HAP-1 (cell line): Measurements from ENCODE around the gene RBL2.
"Not testable (repeated sequence)": the region's sequence is repeated elsewhere in the genome, so short reads cannot be mapped to it uniquely, and the experiment has no call there.

Experiments used
- DNase-seq, 2 experiments: peaks; one replicate each; pipeline ENCODE4 v3.0.0-alpha.2; 2016 to 2020; ENCODE audit warnings: low spot score in 2 of 2
- H3K27me3 ChIP-seq: fragments of 250-450 bp; sonication (Bioruptor Pico); 2 replicates; pipeline ENCODE4 v1.5.1; 2020; ENCODE audit warnings: low read depth, mild to moderate bottlenecking, moderate library complexity
- H3K36me3 ChIP-seq: fragments of 250-450 bp; sonication (Bioruptor Pico); replicated peaks from 2 replicates; pipeline ENCODE4 v1.5.1; 2020; ENCODE audit warnings: mild to moderate bottlenecking
- H3K4me1 ChIP-seq: fragments of 250-450 bp; sonication (Bioruptor Pico); 2 replicates; pipeline ENCODE4 v1.5.1; 2020; ENCODE audit warnings: mild to moderate bottlenecking
- H3K4me3 ChIP-seq: fragments of 250-450 bp; sonication (Bioruptor Pico); 2 replicates; pipeline ENCODE4 v1.5.1; 2020; ENCODE audit warnings: mild to moderate bottlenecking, moderate library complexity
- H3K9me3 ChIP-seq: fragments of 250-450 bp; sonication (Bioruptor Pico); 2 replicates; pipeline ENCODE4 v1.5.1; 2020; ENCODE audit warnings: mild to moderate bottlenecking, moderate library complexity
- in situ Hi-C: fragments of 300-500 bp; cut with MboI; formaldehyde crosslinking; loops from 3 replicates; pipeline ENCODE4 v1.14.3; 2020; ENCODE audit warnings: low sequenced_read_pairs, inconsistent platforms, mixed read lengths

Gene RBL2

DNA sequence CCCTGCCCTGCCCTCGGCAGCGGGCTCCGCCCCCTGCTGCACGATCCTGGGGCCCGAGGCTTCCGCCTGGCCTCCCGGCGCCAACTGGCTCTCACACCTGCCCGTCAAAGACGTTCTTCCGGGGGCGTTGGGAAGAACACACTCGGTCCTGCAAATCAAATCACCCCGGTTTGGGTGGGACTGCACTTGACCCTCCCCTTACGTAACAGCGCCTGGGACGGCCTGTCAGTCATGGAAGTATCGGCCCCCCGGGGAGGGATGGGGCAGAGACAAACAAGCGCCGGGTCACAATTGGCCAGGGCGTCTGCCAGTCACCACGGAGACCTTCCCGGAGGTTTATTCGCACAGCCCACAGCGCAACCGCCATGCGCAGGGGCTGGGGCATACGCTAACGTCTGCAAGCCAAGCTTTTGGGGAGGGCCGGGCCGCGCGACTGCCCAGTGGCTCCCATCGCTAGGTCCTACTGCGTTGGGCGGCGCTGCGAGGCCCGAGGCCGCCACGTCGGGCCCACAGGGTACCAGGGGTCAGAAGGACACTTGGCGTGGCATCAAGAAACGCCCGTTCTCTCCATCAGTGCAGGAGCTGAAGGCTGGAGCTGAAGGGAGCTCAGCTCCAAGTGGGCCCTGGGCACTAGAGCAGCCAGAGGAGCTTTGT, 69.1 kb downstream of the RBL2 start:
- H3K36me3 ChIP-seq, result no peaks in the 10 kb centered on the region
- H3K27me3 ChIP-seq, result no peaks in the 10 kb centered on the region
- peak; percentile 99 to 100 for DNase-seq
- H3K9me3 ChIP-seq, result no peaks in the 10 kb centered on the region
- H3K4me1 ChIP-seq, result peaks cover 13% of the 10 kb centered on the region
- peak overlapping the region; percentile 80 for H3K4me3 ChIP-seq
- in situ Hi-C loops, result no loop called here

DNA sequence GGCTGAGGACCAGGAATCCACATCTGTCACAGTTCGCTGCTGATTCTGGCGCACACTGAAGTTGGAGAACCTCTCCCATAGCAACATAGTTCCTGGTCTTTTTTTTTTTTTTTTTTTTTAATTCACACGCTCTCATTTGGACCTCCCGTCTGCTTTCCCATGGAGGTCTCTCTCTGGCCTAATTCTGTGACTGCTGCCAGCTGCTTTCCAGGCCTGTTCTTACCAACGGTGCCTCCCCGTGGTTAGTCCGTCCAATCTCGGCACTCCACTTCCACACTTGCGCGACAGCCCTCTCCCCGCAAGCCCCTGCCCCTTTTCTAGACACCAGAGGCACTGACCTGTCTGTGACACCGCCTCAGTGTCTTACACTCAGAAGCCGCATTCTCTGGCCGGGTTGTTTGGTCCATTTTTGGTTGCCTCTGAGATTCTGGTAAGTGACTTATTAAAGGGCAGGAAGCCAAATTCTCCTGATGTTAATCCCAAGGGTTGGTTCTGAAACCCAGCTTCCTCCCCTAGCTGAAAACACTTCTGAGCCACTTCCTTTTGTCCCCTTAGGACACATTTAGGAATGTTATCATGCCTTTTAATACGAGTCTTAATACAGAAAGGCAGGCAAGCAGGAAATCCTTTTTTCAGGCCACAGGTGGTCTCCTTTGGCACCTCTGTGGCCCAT, 69.9 kb downstream of the RBL2 start:
- peak in 1 of 2 experiments; percentile 23 for DNase-seq
- H3K9me3 ChIP-seq, result no peaks in the 10 kb centered on the region
- no peaks in the 10 kb centered on the region for H3K27me3 ChIP-seq
- in situ Hi-C loops, result no loop called here
- peak overlapping the region; percentile 14 for H3K4me3 ChIP-seq
- H3K4me1 ChIP-seq, result peaks cover 13% of the 10 kb centered on the region
- no peaks in the 10 kb centered on the region for H3K36me3 ChIP-seq

DNA sequence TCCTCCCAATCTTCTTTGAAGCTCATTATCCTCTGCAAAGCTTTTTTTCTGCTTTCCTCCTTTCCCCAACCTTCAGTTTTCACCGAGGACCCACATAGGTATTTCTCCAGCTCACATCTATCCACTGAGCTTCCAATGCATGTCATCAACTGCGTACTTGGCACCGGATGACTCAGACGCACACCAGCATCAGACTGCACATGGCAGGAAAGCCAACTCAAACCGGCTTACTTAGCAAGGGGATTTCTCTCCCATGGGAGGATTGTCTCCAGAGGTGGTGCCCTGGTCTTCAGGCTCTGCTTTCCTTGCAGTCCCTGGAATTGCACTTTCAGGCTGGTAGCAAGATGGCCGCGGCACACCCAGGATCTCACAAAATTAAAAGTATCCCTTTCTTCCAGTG, 70.4 kb downstream of the RBL2 start:
- H3K4me3 ChIP-seq, result no peak overlapping the region
- H3K4me1 ChIP-seq, result peaks cover 13% of the 10 kb centered on the region
- H3K27me3 ChIP-seq, result no peaks in the 10 kb centered on the region
- no peak for DNase-seq
- no peaks in the 10 kb centered on the region for H3K36me3 ChIP-seq
- in situ Hi-C loops, result no loop called here
- no peaks in the 10 kb centered on the region for H3K9me3 ChIP-seq

GRCh38 chr16:53506254-53506653, 72.0 kb downstream of the RBL2 start:
- no peak for DNase-seq
- Histone ChIP-seq H3K4me3 (no peak overlapping the region), H3K36me3 (no peaks in the 10 kb centered on the region), H3K4me1 (peaks cover 13% of the 10 kb centered on the region), H3K9me3 (no peaks in the 10 kb centered on the region), H3K27me3 (no peaks in the 10 kb centered on the region)
- in situ Hi-C loops, result no loop called here

- in situ Hi-C loops, result no loop called here
- no peak overlapping the region for H3K4me3 ChIP-seq
- peaks cover 4% of the 10 kb centered on the region; the same call in 1 of the 2 replicates for H3K4me1 ChIP-seq
- no peaks in the 10 kb centered on the region for H3K36me3 ChIP-seq
- no peaks in the 10 kb centered on the region for H3K27me3 ChIP-seq
- no peak for DNase-seq
- H3K9me3 ChIP-seq, result no peaks in the 10 kb centered on the region
These were observed 73.4 kb downstream of the RBL2 start for GRCh38 chr16:53507464-53508179.

- DNase-seq, result peak; percentile 52 to 71
- in situ Hi-C loops, result no loop called here
- Histone ChIP-seq H3K4me3 (no peak overlapping the region), H3K4me1 (no peaks in the 10 kb centered on the region), H3K27me3 (no peaks in the 10 kb centered on the region), H3K9me3 (peaks cover 3% of the 10 kb centered on the region), H3K36me3 (no peaks in the 10 kb centered on the region)
These were observed 75.8 kb downstream of the RBL2 start for GRCh38 chr16:53509906-53510703.

DNA sequence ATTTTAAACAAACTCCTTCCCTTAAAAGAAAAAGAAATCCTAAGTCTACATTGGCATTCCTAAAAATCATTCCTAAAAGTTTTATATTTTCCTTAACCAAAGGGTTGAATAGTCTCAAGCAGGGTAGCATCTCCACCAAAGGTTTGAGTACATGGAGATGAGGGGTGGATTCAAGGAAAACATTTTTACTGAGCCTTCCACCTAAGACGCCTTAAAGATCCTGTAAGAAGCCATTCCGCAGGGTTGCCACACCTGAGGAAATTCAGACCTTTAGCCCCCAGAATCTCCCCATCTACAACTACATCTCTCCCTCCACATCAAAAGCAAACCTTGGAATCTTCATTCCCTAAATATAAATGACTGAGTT, 76.4 kb downstream of the RBL2 start:
- no peak for DNase-seq
- no peaks in the 10 kb centered on the region for H3K4me1 ChIP-seq
- in situ Hi-C loops, result no loop called here
- peaks cover 3% of the 10 kb centered on the region for H3K9me3 ChIP-seq
- no peaks in the 10 kb centered on the region for H3K36me3 ChIP-seq
- H3K27me3 ChIP-seq, result no peaks in the 10 kb centered on the region
- H3K4me3 ChIP-seq, result no peak overlapping the region

GRCh38 chr16:53511084-53511402, 76.8 kb downstream of the RBL2 start:
- Histone ChIP-seq H3K9me3 (peaks cover 3% of the 10 kb centered on the region), H3K27me3 (no peaks in the 10 kb centered on the region), H3K36me3 (no peaks in the 10 kb centered on the region), H3K4me3 (no peak overlapping the region), H3K4me1 (no peaks in the 10 kb centered on the region)
- DNase-seq, result no peak
- in situ Hi-C loops, result no loop called here

DNA sequence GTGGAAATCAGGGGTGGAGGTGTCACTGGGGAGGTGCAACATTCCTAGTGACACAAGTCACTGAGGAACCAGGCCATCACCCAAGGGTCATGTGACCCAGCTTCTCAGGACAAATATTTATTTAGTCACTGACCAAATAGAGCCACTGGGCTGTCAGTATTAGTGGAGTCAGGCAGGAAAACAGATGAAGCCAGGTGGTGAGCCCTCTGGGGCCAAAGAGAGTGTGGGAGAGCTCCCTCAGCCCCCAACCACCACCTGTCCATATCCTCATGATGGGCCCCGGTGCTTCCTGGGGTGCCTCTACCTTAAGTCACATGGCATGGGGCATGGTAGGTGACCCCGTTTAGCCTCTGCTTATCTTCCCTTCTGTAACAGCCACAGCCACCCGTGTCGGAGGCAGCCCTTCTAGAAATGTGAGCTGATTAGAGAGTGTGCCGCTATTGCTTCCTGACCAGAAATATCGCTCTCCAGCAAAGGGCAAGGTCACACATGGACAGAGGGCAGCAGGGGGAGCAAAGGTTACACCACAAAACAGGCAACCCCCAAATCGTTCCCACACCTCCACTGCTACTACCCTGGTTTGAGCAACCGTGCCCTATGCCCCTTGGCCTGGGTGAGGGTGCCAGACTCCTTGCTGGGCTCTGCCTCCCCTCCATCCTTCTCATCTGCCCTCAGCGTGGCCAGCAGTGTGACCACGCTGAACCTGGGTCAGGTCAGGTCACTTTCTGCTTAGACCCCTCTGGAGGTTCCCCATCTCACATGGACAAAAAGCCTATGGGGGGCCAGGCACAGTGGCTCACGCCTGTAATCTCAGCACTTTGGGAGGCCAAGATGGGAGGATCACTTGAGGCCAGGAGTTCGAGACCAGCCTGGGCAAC, 77.4 kb downstream of the RBL2 start:
- in situ Hi-C loops, result no loop called here

GRCh38 chr16:53512795-53513194, 78.5 kb downstream of the RBL2 start:
- H3K36me3 ChIP-seq, H3K27me3 ChIP-seq, H3K9me3 ChIP-seq, H3K4me1 ChIP-seq, in situ Hi-C loops, H3K4me3 ChIP-seq, DNase-seq: not testable (repeated sequence)

More for the DNA sequence above, 77.4 kb downstream of the RBL2 start:
- Histone ChIP-seq H3K4me3 (no peak overlapping the region), H3K9me3 (peaks cover 3% of the 10 kb centered on the region), H3K36me3 (no peaks in the 10 kb centered on the region), H3K4me1 (no peaks in the 10 kb centered on the region), H3K27me3 (no peaks in the 10 kb centered on the region)
- no peak for DNase-seq

DNA sequence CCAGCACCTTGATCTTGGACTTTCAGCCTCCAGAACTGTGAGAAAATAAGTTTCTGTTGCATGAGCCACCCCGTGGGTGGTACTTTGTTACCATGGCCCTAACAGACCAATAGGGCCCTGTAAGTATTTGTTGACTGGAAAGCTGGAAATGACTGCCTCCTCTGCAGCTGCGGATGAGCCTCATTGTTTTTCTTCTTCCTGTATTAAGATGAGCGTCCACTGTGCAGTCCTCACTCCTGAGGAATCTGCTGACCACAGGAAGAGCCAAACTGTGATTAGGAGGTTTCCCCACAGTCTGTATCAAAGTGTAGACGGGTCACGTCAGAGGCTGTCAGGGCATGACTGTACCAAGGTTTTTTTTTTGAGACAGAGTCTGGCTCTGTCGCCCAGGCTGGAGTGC, 81.0 kb downstream of the RBL2 start:
- H3K4me1 ChIP-seq, result no peaks in the 10 kb centered on the region
- DNase-seq, result no peak
- in situ Hi-C loops, result no loop called here
- H3K9me3 ChIP-seq, result peaks cover 3% of the 10 kb centered on the region
- no peak overlapping the region for H3K4me3 ChIP-seq
- H3K36me3 ChIP-seq, result no peaks in the 10 kb centered on the region
- no peaks in the 10 kb centered on the region for H3K27me3 ChIP-seq

- DNase-seq, result no peak
- Histone ChIP-seq H3K4me3 (no peak overlapping the region), H3K4me1 (no peaks in the 10 kb centered on the region), H3K9me3 (peaks cover 3% of the 10 kb centered on the region), H3K36me3 (no peaks in the 10 kb centered on the region), H3K27me3 (no peaks in the 10 kb centered on the region)
- in situ Hi-C loops, result no loop called here
These were observed 81.5 kb downstream of the RBL2 start for GRCh38 chr16:53515811-53516210.

DNA sequence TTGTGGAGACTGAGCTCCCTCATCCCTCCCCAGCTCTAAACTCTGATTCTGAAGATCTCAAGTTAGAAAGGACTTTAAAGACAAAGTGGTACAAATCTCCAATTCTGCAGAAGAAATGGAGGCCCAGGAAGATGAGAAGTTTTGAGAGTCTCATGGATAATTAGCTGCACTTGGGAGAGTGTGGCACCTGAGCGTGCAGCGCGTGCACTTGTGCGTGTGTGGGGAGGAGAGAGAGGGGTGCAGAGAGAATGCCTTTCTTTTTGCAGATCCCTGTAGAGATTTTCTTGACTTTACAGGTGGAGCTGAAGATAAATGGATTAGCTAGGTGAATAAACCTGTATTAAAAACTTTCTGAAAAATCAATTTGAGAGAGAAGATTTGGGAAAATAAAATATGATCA, 83.6 kb downstream of the RBL2 start:
- DNase-seq, result no peak
- in situ Hi-C loops, result no loop called here
- no peaks in the 10 kb centered on the region for H3K4me1 ChIP-seq
- H3K4me3 ChIP-seq, result no peak overlapping the region
- H3K27me3 ChIP-seq, result no peaks in the 10 kb centered on the region
- H3K36me3 ChIP-seq, result no peaks in the 10 kb centered on the region
- H3K9me3 ChIP-seq, result peaks cover 3% of the 10 kb centered on the region
